Trophoblast cell (in vitro differentiated cells and primary cell): ENCODE measurements around the gene MEIOB.
"Not testable (repeated sequence)": the region's sequence is repeated elsewhere in the genome, so short reads cannot be mapped to it uniquely, and the experiment has no call there.

Experiments used
- DNase-seq, 2 donors: peaks; one replicate each; pipeline ENCODE4 v3.0.0-alpha.2; 2016
- H2AFZ ChIP-seq: 2 replicates; pipeline ENCODE4 v1.6.1; 2013; ENCODE audit warnings: low read length, moderate library complexity, mild to moderate bottlenecking; ENCODE audit not compliant: insufficient read depth, poor library complexity
- H2AK5ac ChIP-seq: 2 replicates; pipeline ENCODE4 v1.6.1; 2013; ENCODE audit warnings: mild to moderate bottlenecking, low read length
- H2BK120ac ChIP-seq: 2 replicates; pipeline ENCODE4 v1.6.1; 2013; ENCODE audit warnings: low read length, mild to moderate bottlenecking, moderate library complexity; ENCODE audit not compliant: insufficient read depth, poor library complexity
- H2BK12ac ChIP-seq: 2 replicates; pipeline ENCODE4 v1.6.1; 2013; ENCODE audit warnings: mild to moderate bottlenecking, low read length, moderate library complexity
- H2BK5ac ChIP-seq: 2 replicates; pipeline ENCODE4 v1.6.1; 2013; ENCODE audit warnings: low read length, low read depth, moderate library complexity, mild to moderate bottlenecking; ENCODE audit not compliant: poor library complexity
- H3K14ac ChIP-seq: 2 replicates; pipeline ENCODE4 v1.6.1; 2013; ENCODE audit warnings: mild to moderate bottlenecking, low read length
- H3K18ac ChIP-seq: 2 replicates; pipeline ENCODE4 v1.6.1; 2013; ENCODE audit warnings: mild to moderate bottlenecking, low read length
- H3K23ac ChIP-seq: 2 replicates; pipeline ENCODE4 v1.6.1; 2013; ENCODE audit warnings: low read length
- H3K27ac ChIP-seq: 2 replicates; pipeline ENCODE4 v1.5.1; 2013; ENCODE audit warnings: low read depth, mild to moderate bottlenecking, inconsistent platforms, low read length, moderate library complexity
- H3K27me3 ChIP-seq: 2 replicates; pipeline ENCODE4 v1.6.1; 2013; ENCODE audit warnings: inconsistent platforms, mild to moderate bottlenecking, low read length, moderate library complexity; ENCODE audit not compliant: insufficient read depth
- H3K36me3 ChIP-seq, 2 experiments: 1 replicate in 1 of 2; 2 replicates in 1 of 2; pipeline ENCODE4 v1.6.1; 2013; ENCODE audit warnings: low read length in 2 of 2, mild to moderate bottlenecking in 2 of 2, moderate library complexity in 1 of 2; ENCODE audit not compliant: insufficient read depth in 2 of 2, control insufficient read depth in 1 of 2
- H3K4ac ChIP-seq: 2 replicates; pipeline ENCODE4 v1.6.1; 2013; ENCODE audit warnings: low read depth, mild to moderate bottlenecking, low read length, moderate library complexity
- H3K4me1 ChIP-seq, 2 experiments: 1 replicate in 1 of 2; 2 replicates in 1 of 2; pipeline ENCODE4 v1.6.1; 2013; ENCODE audit warnings: low read length in 2 of 2, mild to moderate bottlenecking in 2 of 2, moderate library complexity in 1 of 2; ENCODE audit not compliant: insufficient read depth in 2 of 2, control insufficient read depth in 1 of 2
- H3K4me2 ChIP-seq: 2 replicates; pipeline ENCODE4 v1.6.1; 2013; ENCODE audit warnings: inconsistent platforms, mild to moderate bottlenecking, low read length, moderate library complexity
- H3K4me3 ChIP-seq: 2 replicates; pipeline ENCODE4 v1.5.1; 2013; ENCODE audit warnings: mild to moderate bottlenecking, low read depth, low read length, inconsistent platforms
- H3K79me1 ChIP-seq: one replicate; pipeline ENCODE4 v1.6.1; 2013; ENCODE audit warnings: low read length
- H3K79me2 ChIP-seq: 2 replicates; pipeline ENCODE4 v1.6.1; 2013; ENCODE audit warnings: low read length, mild to moderate bottlenecking; ENCODE audit not compliant: control insufficient read depth, insufficient read depth, poor library complexity
- H3K9ac ChIP-seq: 2 replicates; pipeline ENCODE4 v1.6.1; 2013; ENCODE audit warnings: mild to moderate bottlenecking, low read length
- H3K9me3 ChIP-seq: 2 replicates; pipeline ENCODE4 v1.6.1; 2013; ENCODE audit warnings: low read depth, mild to moderate bottlenecking, control low read depth, inconsistent platforms, low read length; ENCODE audit not compliant: insufficient read depth
- H4K12ac ChIP-seq: 2 replicates; pipeline ENCODE4 v1.6.1; 2013; ENCODE audit warnings: low read depth, mild to moderate bottlenecking, low read length, moderate library complexity
- H4K8ac ChIP-seq: 2 replicates; pipeline ENCODE4 v1.6.1; 2013; ENCODE audit warnings: low read depth, mild to moderate bottlenecking, low read length, moderate library complexity
- H4K91ac ChIP-seq: one replicate; pipeline ENCODE4 v1.6.1; 2013; ENCODE audit warnings: low read depth, mild to moderate bottlenecking, low read length, moderate library complexity
- whole genome bisulfite sequencing: extraction: QIAGEN DNeasy Blood & Tissue Kit; methylation state at CpG from one replicate; pipeline ENCODE4 v1.1.7; 2013; ENCODE audit warnings: missing lambda C conversion rate; ENCODE audit not compliant: insufficient read length, insufficient coverage; ENCODE audit errors: extremely low coverage; 5-methylcytosine and 5-hydroxymethylcytosine counted together

Gene MEIOB

GRCh38 chr16:1877804-1878203 is 5.8 kb upstream of the MEIOB start:
- no peak overlapping the region for H2AFZ ChIP-seq
- H3K4ac ChIP-seq, result no peak overlapping the region
- no peaks in the 10 kb centered on the region for H3K79me2 ChIP-seq
- H3K36me3 ChIP-seq, result no peaks in the 10 kb centered on the region
- no peak overlapping the region for H3K23ac ChIP-seq
- no peak overlapping the region for H4K12ac ChIP-seq
- no peak overlapping the region for H3K18ac ChIP-seq
- no peak overlapping the region for H3K9ac ChIP-seq
- H2BK12ac ChIP-seq, result no peak overlapping the region
- no peaks in the 10 kb centered on the region for H3K4me1 ChIP-seq
- no peak overlapping the region for H3K4me2 ChIP-seq
- H3K14ac ChIP-seq, result no peak overlapping the region
- no peak overlapping the region for H3K27ac ChIP-seq
- no peak overlapping the region for H4K91ac ChIP-seq
- no peak overlapping the region for H2AK5ac ChIP-seq
- no peaks in the 10 kb centered on the region for H3K27me3 ChIP-seq
- H4K8ac ChIP-seq, result no peak overlapping the region
- WGBS, result no CpG with 5 or more reads among the region's 11 CpGs
- no peaks in the 10 kb centered on the region for H3K9me3 ChIP-seq
- no peak overlapping the region for H2BK5ac ChIP-seq
- H3K79me1 ChIP-seq, result no peaks in the 10 kb centered on the region
- DNase-seq, result no peak
- H3K4me3 ChIP-seq, result no peak overlapping the region
- H2BK120ac ChIP-seq, result no peak overlapping the region

- no peak overlapping the region for H3K4me2 ChIP-seq
- H3K14ac ChIP-seq, result no peak overlapping the region
These were observed 5.1 kb upstream of the MEIOB start for GRCh38 chr16:1877089-1877488.

GRCh38 chr16:1876468-1876867 is 4.5 kb upstream of the MEIOB start:
- Histone ChIP-seq H2BK120ac (no peak overlapping the region), H2AK5ac (no peak overlapping the region), H3K9me3 (peaks cover 4% of the 10 kb centered on the region), H3K4me3 (no peak overlapping the region), H2AFZ (no peak overlapping the region), H3K23ac (peak overlapping the region; percentile 75), H3K79me1 (no peaks in the 10 kb centered on the region), H2BK5ac (no peak overlapping the region), H3K79me2 (no peaks in the 10 kb centered on the region), H3K27ac (no peak overlapping the region), H3K36me3 (no peaks in the 10 kb centered on the region), H3K4ac (no peak overlapping the region), H4K12ac (no peak overlapping the region), H3K4me2 (no peak overlapping the region), H2BK12ac (no peak overlapping the region), H3K4me1 (peaks cover 4 to 5% of the 10 kb centered on the region in 2 experiments), H3K9ac (no peak overlapping the region), H3K14ac (no peak overlapping the region), H3K18ac (no peak overlapping the region), H4K91ac (no peak overlapping the region), H3K27me3 (peaks cover 11% of the 10 kb centered on the region), H4K8ac (no peak overlapping the region)
- no peak for DNase-seq
- WGBS, result no CpG with 5 or more reads among the region's 7 CpGs

More at GRCh38 chr16:1877089-1877488, 5.1 kb upstream of the MEIOB start:
- H2AFZ ChIP-seq, result no peak overlapping the region
- H2BK12ac ChIP-seq, result no peak overlapping the region
- H3K9me3 ChIP-seq, result peaks cover under 1% of the 10 kb centered on the region
- no peaks in the 10 kb centered on the region for H3K36me3 ChIP-seq
- H4K91ac ChIP-seq, result no peak overlapping the region
- no peak overlapping the region for H3K18ac ChIP-seq
- no peak overlapping the region for H3K9ac ChIP-seq
- no peaks in the 10 kb centered on the region for H3K79me1 ChIP-seq
- no peak overlapping the region for H3K23ac ChIP-seq
- no peak overlapping the region for H2BK5ac ChIP-seq
- no peak overlapping the region for H2AK5ac ChIP-seq
- H3K79me2 ChIP-seq, result no peaks in the 10 kb centered on the region
- H3K27me3 ChIP-seq, result peaks cover 6% of the 10 kb centered on the region
- H4K8ac ChIP-seq, result no peak overlapping the region
- DNase-seq, result no peak
- H4K12ac ChIP-seq, result no peak overlapping the region
- no peak overlapping the region for H2BK120ac ChIP-seq
- H3K27ac ChIP-seq, result no peak overlapping the region
- no peak overlapping the region for H3K4me3 ChIP-seq
- no peak overlapping the region for H3K4ac ChIP-seq
- WGBS, result no CpG with 5 or more reads among the region's 6 CpGs
- peaks cover 1 to 4% of the 10 kb centered on the region in 2 experiments for H3K4me1 ChIP-seq

- H2BK120ac ChIP-seq, H3K79me2 ChIP-seq, H3K4me2 ChIP-seq, H2BK5ac ChIP-seq, H4K8ac ChIP-seq, H3K9ac ChIP-seq, H3K79me1 ChIP-seq, H4K12ac ChIP-seq, H2BK12ac ChIP-seq, H3K14ac ChIP-seq, H3K4me3 ChIP-seq, DNase-seq, H3K23ac ChIP-seq, H3K18ac ChIP-seq, H3K27ac ChIP-seq, H3K4me1 ChIP-seq, H3K9me3 ChIP-seq, H3K4ac ChIP-seq, H2AFZ ChIP-seq, H4K91ac ChIP-seq, H3K36me3 ChIP-seq, H2AK5ac ChIP-seq: not testable (repeated sequence)
- WGBS, result no CpG with 5 or more reads among the region's 13 CpGs
- H3K27me3 ChIP-seq, result peaks cover 11% of the 10 kb centered on the region
These were observed 4.1 kb upstream of the MEIOB start for GRCh38 chr16:1876066-1876465.
